HEK293 (cell line): ENCODE data around the gene FAM83C.

ENCODE experiments used
- YY1 ChIP-seq: fragments of 450-650 bp; formaldehyde crosslinking; IDR thresholded peaks from 2 replicates; pipeline ENCODE4 v1.5.1; 2018; ENCODE audit warnings: missing biosample characterization, missing genetic modification characterization
- ZNF221 ChIP-seq: fragments of 450-650 bp; formaldehyde crosslinking; IDR thresholded peaks from 2 replicates; pipeline ENCODE4 v1.5.1; 2017; ENCODE audit warnings: missing biosample characterization, missing genetic modification characterization, borderline replicate concordance
- ZNF521 ChIP-seq: fragments of 450-650 bp; formaldehyde crosslinking; IDR thresholded peaks from 2 replicates; pipeline ENCODE4 v1.5.1; 2017; ENCODE audit warnings: missing biosample characterization, mild to moderate bottlenecking, missing genetic modification characterization
- ZNF610 ChIP-seq: fragments of 450-650 bp; formaldehyde crosslinking; IDR thresholded peaks from 2 replicates; pipeline ENCODE4 v1.5.1; 2016; ENCODE audit warnings: missing biosample characterization, missing genetic modification characterization, borderline replicate concordance
- ZNF629 ChIP-seq: fragments of 450-650 bp; formaldehyde crosslinking; IDR thresholded peaks from 2 replicates; pipeline ENCODE4 v1.5.1; 2017; ENCODE audit warnings: missing biosample characterization, missing genetic modification characterization
- ZNF776 ChIP-seq: fragments of 450-650 bp; formaldehyde crosslinking; IDR thresholded peaks from 2 replicates; pipeline ENCODE4 v1.5.0; 2017; ENCODE audit warnings: missing biosample characterization, missing genetic modification characterization, borderline replicate concordance
- ZNF777 ChIP-seq: fragments of 450-650 bp; formaldehyde crosslinking; IDR thresholded peaks from 2 replicates; pipeline ENCODE4 v1.5.1; 2017; ENCODE audit warnings: missing biosample characterization, missing genetic modification characterization, borderline replicate concordance
- ZNF792 ChIP-seq: fragments of 450-650 bp; formaldehyde crosslinking; IDR thresholded peaks from 2 replicates; pipeline ENCODE4 v1.5.1; 2016; ENCODE audit warnings: missing biosample characterization, missing genetic modification characterization
- TF ChIP-seq, protein P1 (sequence below): fragments of 450-650 bp; formaldehyde crosslinking; IDR thresholded peaks from 2 replicates; pipeline ENCODE4 v1.5.1; 2016; ENCODE audit warnings: missing biosample characterization, missing genetic modification characterization
- TF ChIP-seq, protein P2 (sequence below): fragments of 450-650 bp; formaldehyde crosslinking; IDR thresholded peaks from 2 replicates; pipeline ENCODE4 v1.5.1; 2016; ENCODE audit warnings: missing biosample characterization, missing genetic modification characterization, low read depth
- TF ChIP-seq, protein P3 (sequence below): fragments of 450-650 bp; formaldehyde crosslinking; IDR thresholded peaks from 2 replicates; pipeline ENCODE4 v1.5.1; 2016; ENCODE audit warnings: missing biosample characterization, missing genetic modification characterization
- TF ChIP-seq, protein P4 (sequence below): fragments of 450-650 bp; formaldehyde crosslinking; IDR thresholded peaks from 2 replicates; pipeline ENCODE4 v1.5.1; 2017; ENCODE audit warnings: missing biosample characterization, missing genetic modification characterization
- TF ChIP-seq, protein P5 (sequence below): fragments of 450-650 bp; formaldehyde crosslinking; IDR thresholded peaks from 2 replicates; pipeline ENCODE4 v1.5.1; 2016; ENCODE audit warnings: missing biosample characterization, missing genetic modification characterization
- TF ChIP-seq, protein P6 (sequence below): fragments of 450-650 bp; formaldehyde crosslinking; conservative IDR thresholded peaks from 2 replicates; pipeline ENCODE4 v1.5.1; 2016; ENCODE audit warnings: low read depth, missing biosample characterization, missing genetic modification characterization

DNA sequence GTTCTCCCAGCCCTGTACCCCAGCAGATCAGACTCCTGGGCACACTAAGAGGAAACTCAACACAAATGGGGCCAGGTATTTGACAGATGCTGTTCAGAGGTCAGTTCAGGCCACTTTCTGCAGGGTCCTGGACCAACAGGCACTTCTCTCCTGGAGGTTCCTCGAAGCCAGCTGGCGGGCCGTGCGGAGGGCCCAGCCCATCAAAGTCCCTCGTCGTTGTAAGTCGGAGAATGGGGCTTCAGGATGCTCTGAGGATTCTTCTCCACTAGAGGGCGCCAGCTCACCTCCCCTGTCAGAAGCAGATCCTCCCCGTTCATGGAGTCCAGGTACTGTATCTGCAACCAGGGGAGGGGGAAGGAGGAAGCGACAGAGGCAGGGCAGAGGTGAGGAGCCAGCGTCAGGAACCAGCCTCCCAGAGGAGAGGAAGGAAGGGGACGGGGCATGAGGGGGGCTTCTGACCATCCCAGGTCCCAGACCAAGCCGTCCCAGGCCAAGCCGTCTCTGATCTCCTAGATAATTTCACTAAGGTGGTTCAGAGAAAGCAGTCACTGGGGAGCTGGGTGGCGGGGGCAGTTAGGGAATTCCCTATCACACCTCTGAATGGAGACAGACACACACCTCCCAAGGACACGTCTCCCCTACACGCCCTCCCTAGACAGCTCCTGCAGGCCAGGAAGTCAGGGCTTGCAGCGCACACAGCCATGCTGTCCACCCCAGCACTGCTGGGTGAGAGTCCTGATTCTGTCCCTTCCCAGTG is 11.7 kb upstream of the FAM83C start:
- TF ChIP-seq, protein P1, sequence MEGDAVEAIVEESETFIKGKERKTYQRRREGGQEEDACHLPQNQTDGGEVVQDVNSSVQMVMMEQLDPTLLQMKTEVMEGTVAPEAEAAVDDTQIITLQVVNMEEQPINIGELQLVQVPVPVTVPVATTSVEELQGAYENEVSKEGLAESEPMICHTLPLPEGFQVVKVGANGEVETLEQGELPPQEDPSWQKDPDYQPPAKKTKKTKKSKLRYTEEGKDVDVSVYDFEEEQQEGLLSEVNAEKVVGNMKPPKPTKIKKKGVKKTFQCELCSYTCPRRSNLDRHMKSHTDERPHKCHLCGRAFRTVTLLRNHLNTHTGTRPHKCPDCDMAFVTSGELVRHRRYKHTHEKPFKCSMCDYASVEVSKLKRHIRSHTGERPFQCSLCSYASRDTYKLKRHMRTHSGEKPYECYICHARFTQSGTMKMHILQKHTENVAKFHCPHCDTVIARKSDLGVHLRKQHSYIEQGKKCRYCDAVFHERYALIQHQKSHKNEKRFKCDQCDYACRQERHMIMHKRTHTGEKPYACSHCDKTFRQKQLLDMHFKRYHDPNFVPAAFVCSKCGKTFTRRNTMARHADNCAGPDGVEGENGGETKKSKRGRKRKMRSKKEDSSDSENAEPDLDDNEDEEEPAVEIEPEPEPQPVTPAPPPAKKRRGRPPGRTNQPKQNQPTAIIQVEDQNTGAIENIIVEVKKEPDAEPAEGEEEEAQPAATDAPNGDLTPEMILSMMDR (tag by site-specific recombination) = peak; percentile 86
- TF ChIP-seq, protein P2, sequence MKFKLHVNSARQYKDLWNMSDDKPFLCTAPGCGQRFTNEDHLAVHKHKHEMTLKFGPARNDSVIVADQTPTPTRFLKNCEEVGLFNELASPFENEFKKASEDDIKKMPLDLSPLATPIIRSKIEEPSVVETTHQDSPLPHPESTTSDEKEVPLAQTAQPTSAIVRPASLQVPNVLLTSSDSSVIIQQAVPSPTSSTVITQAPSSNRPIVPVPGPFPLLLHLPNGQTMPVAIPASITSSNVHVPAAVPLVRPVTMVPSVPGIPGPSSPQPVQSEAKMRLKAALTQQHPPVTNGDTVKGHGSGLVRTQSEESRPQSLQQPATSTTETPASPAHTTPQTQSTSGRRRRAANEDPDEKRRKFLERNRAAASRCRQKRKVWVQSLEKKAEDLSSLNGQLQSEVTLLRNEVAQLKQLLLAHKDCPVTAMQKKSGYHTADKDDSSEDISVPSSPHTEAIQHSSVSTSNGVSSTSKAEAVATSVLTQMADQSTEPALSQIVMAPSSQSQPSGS = no peak
- TF ChIP-seq ZNF521 (no peak), ZNF792 (tag by site-specific recombination) (no peak), YY1 (tag by site-specific recombination) (no peak), ZNF610 (no peak), ZNF221 (tag by site-specific recombination) (no peak), ZNF776 (tag by site-specific recombination) (no peak), ZNF777 (tag by site-specific recombination) (no peak), ZNF629 (tag by site-specific recombination) (no peak; the same call in 1 of the 2 replicates)
- TF ChIP-seq, protein P3, sequence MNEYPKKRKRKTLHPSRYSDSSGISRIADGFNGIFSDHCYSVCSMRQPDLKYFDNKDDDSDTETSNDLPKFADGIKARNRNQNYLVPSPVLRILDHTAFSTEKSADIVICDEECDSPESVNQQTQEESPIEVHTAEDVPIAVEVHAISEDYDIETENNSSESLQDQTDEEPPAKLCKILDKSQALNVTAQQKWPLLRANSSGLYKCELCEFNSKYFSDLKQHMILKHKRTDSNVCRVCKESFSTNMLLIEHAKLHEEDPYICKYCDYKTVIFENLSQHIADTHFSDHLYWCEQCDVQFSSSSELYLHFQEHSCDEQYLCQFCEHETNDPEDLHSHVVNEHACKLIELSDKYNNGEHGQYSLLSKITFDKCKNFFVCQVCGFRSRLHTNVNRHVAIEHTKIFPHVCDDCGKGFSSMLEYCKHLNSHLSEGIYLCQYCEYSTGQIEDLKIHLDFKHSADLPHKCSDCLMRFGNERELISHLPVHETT = no peak
- TF ChIP-seq, protein P4, sequence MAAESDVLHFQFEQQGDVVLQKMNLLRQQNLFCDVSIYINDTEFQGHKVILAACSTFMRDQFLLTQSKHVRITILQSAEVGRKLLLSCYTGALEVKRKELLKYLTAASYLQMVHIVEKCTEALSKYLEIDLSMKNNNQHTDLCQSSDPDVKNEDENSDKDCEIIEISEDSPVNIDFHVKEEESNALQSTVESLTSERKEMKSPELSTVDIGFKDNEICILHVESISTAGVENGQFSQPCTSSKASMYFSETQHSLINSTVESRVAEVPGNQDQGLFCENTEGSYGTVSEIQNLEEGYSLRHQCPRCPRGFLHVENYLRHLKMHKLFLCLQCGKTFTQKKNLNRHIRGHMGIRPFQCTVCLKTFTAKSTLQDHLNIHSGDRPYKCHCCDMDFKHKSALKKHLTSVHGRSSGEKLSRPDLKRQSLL (tag by site-specific recombination) = no peak
- TF ChIP-seq, protein P5, sequence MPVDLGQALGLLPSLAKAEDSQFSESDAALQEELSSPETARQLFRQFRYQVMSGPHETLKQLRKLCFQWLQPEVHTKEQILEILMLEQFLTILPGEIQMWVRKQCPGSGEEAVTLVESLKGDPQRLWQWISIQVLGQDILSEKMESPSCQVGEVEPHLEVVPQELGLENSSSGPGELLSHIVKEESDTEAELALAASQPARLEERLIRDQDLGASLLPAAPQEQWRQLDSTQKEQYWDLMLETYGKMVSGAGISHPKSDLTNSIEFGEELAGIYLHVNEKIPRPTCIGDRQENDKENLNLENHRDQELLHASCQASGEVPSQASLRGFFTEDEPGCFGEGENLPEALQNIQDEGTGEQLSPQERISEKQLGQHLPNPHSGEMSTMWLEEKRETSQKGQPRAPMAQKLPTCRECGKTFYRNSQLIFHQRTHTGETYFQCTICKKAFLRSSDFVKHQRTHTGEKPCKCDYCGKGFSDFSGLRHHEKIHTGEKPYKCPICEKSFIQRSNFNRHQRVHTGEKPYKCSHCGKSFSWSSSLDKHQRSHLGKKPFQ (tag by site-specific recombination) = no peak
- TF ChIP-seq, protein P6, sequence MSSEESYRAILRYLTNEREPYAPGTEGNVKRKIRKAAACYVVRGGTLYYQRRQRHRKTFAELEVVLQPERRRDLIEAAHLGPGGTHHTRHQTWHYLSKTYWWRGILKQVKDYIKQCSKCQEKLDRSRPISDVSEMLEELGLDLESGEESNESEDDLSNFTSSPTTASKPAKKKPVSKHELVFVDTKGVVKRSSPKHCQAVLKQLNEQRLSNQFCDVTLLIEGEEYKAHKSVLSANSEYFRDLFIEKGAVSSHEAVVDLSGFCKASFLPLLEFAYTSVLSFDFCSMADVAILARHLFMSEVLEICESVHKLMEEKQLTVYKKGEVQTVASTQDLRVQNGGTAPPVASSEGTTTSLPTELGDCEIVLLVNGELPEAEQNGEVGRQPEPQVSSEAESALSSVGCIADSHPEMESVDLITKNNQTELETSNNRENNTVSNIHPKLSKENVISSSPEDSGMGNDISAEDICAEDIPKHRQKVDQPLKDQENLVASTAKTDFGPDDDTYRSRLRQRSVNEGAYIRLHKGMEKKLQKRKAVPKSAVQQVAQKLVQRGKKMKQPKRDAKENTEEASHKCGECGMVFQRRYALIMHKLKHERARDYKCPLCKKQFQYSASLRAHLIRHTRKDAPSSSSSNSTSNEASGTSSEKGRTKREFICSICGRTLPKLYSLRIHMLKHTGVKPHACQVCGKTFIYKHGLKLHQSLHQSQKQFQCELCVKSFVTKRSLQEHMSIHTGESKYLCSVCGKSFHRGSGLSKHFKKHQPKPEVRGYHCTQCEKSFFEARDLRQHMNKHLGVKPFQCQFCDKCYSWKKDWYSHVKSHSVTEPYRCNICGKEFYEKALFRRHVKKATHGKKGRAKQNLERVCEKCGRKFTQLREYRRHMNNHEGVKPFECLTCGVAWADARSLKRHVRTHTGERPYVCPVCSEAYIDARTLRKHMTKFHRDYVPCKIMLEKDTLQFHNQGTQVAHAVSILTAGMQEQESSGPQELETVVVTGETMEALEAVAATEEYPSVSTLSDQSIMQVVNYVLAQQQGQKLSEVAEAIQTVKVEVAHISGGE (tag by site-specific recombination) = no peak
